SK-N-SH (cell line): Measurements from ENCODE around the gene ZNF532. TPM values are rescaled to one million over a fixed set of nuclear protein-coding genes. Genes with fewer than 3 reads are reported as not detected.

ENCODE experiments used
- CTCF ChIA-PET: fragments of 300-600, 350-600 bp; formaldehyde crosslinking; extraction: SDS; loops from one replicate; lab custom pipeline; 2021; lab: Yijun Ruan, JAX
- POLR2A ChIA-PET: fragments of 350-600 bp; sonication (Branson Sonifier 250); formaldehyde crosslinking; extraction: SDS; loops from one replicate; lab custom pipeline; 2020; ENCODE audit warnings: antibody characterized with exemption, inconsistent platforms; lab: Yijun Ruan, JAX
- DNase-seq: peaks from one replicate; pipeline ENCODE4 v3.0.0; 2012
- H2AFZ ChIP-seq: fragments of 200-600 bp; sonication (generic); 2 replicates; pipeline ENCODE4 v1.8.1; 2016; ENCODE audit warnings: antibody characterized with exemption, mild to moderate bottlenecking, low read depth
- H3F3A ChIP-seq: fragments of 200-600 bp; sonication (generic); replicated peaks from 2 replicates; pipeline ENCODE3; 2016; ENCODE audit warnings: antibody characterized with exemption, mild to moderate bottlenecking; ENCODE audit not compliant: insufficient read depth
- H3K27ac ChIP-seq, 2 experiments: fragments of 200-500 bp in 1 of 2; fragments of 200-600 bp in 1 of 2; sonication (Bioruptor generic) in 1 of 2; sonication (generic), shearing (Covaris generic) in 1 of 2; 2 replicates each; pipeline versions ENCODE4 v1.5.1 to v1.6.1; 2014 to 2016; ENCODE audit warnings: low read depth in 2 of 2, inconsistent platforms in 1 of 2, low read length in 1 of 2, mild to moderate bottlenecking in 1 of 2, mixed read lengths in 1 of 2
- H3K27me3 ChIP-seq: fragments of 200-600 bp; sonication (generic), shearing (Covaris generic); 2 replicates; pipeline ENCODE4 v1.6.1; 2016; ENCODE audit warnings: mixed run types; ENCODE audit not compliant: insufficient read depth
- H3K36me3 ChIP-seq, 2 experiments: fragments of 200-500 bp in 1 of 2; fragments of 200-600 bp in 1 of 2; sonication (Bioruptor generic) in 1 of 2; sonication (generic) in 1 of 2; replicated peaks in 1 of 2; 2 replicates each; pipeline versions ENCODE3 to v1.5.1; 2014 to 2016; ENCODE audit warnings: low read length in 1 of 2, mild to moderate bottlenecking in 1 of 2; ENCODE audit not compliant: insufficient read depth in 2 of 2, control insufficient read depth in 1 of 2
- H3K4me1 ChIP-seq, 2 experiments: fragments of 200-500 bp in 1 of 2; fragments of 200-600 bp in 1 of 2; sonication (Bioruptor generic) in 1 of 2; sonication (generic), shearing (Covaris generic) in 1 of 2; 2 replicates each; pipeline versions ENCODE4 v1.5.1 to v1.6.1; 2014 to 2016; ENCODE audit warnings: low read depth in 1 of 2, low read length in 1 of 2, mixed run types in 1 of 2; ENCODE audit not compliant: insufficient read depth in 2 of 2, control insufficient read depth in 1 of 2
- H3K4me2 ChIP-seq: fragments of 200-600 bp; sonication (generic), shearing (Covaris generic); 2 replicates; pipeline ENCODE4 v1.6.1; 2017; ENCODE audit warnings: mixed run types
- H3K4me3 ChIP-seq, 2 experiments: fragments of 200-500 bp in 1 of 2; fragments of 200-600 bp in 1 of 2; sonication (Bioruptor generic) in 1 of 2; sonication (generic), shearing (Covaris generic) in 1 of 2; 2 replicates each; pipeline versions ENCODE4 v1.5.1 to v1.8.1; 2014 to 2016; ENCODE audit warnings: low read depth in 2 of 2, inconsistent platforms in 1 of 2, low read length in 1 of 2, mild to moderate bottlenecking in 1 of 2, mixed read lengths in 1 of 2, moderate library complexity in 1 of 2
- H3K79me2 ChIP-seq: fragments of 200-600 bp; sonication (generic); 2 replicates; pipeline ENCODE4 v1.8.1; 2017; ENCODE audit warnings: mild to moderate bottlenecking; ENCODE audit not compliant: insufficient read depth
- H3K9ac ChIP-seq: fragments of 200-600 bp; sonication (generic); 2 replicates; pipeline ENCODE4 v1.6.1; 2017; ENCODE audit warnings: mixed run types
- H3K9me2 ChIP-seq: fragments of 200-600 bp; sonication (generic); 2 replicates; pipeline ENCODE4 v1.6.1; 2017; ENCODE audit warnings: mixed run types
- H3K9me3 ChIP-seq: fragments of 200-600 bp; sonication (generic); 2 replicates; pipeline ENCODE4 v1.6.1; 2017; ENCODE audit warnings: mixed run types, mild to moderate bottlenecking, moderate library complexity
- H4K20me1 ChIP-seq: fragments of 200-600 bp; sonication (generic); 2 replicates; pipeline ENCODE4 v1.6.1; 2017; ENCODE audit warnings: mild to moderate bottlenecking, mixed run types; ENCODE audit not compliant: insufficient read depth
- CHD2 ChIP-seq: fragments of 150-350 bp; IDR thresholded peaks from 2 replicates; pipeline ENCODE4 v1.6.1; 2018; ENCODE audit warnings: low read length; ENCODE audit not compliant: partially characterized antibody
- ELF1 ChIP-seq: IDR thresholded peaks from 2 replicates; pipeline ENCODE4 v1.4.0; 2012
- EP300 ChIP-seq, 2 experiments: IDR thresholded peaks; 2 replicates each; pipeline versions ENCODE4 v1.4.0 to v1.6.1; 2012; ENCODE audit warnings: borderline replicate concordance in 1 of 2, low read depth in 1 of 2, low read length in 1 of 2
- FOSL2 ChIP-seq: IDR thresholded peaks from 2 replicates; pipeline ENCODE4 v1.4.0; 2012; ENCODE audit warnings: low read depth, mild to moderate bottlenecking, moderate library complexity, borderline replicate concordance
- FOXJ3 ChIP-seq: sonication (generic); formaldehyde crosslinking; IDR thresholded peaks from 2 replicates; pipeline ENCODE4 v1.5.1; 2020; ENCODE audit warnings: mild to moderate bottlenecking, missing genetic modification reagents
- GABPA ChIP-seq: IDR thresholded peaks from 2 replicates; pipeline ENCODE4 v1.4.0; 2012; ENCODE audit warnings: low read depth, mild to moderate bottlenecking
- GATA2 ChIP-seq: sonication (generic); formaldehyde crosslinking; IDR thresholded peaks from 2 replicates; pipeline ENCODE4 v1.5.0; 2020; ENCODE audit warnings: mild to moderate bottlenecking, missing genetic modification reagents
- NFIC ChIP-seq: IDR thresholded peaks from 2 replicates; pipeline ENCODE4 v1.4.0; 2012; ENCODE audit warnings: borderline replicate concordance
- POLR2AphosphoS5 ChIP-seq: IDR thresholded peaks from 2 replicates; pipeline ENCODE4 v1.6.1; 2012; ENCODE audit warnings: low read depth, low read length
- RAD21 ChIP-seq: IDR thresholded peaks from 2 replicates; pipeline ENCODE4 v1.6.1; 2012; ENCODE audit warnings: mild to moderate bottlenecking, low read length
- RCOR1 ChIP-seq: fragments of 150-350 bp; IDR thresholded peaks from 2 replicates; pipeline ENCODE4 v1.6.1; 2017; ENCODE audit warnings: antibody characterized with exemption, low read length
- RFX5 ChIP-seq: IDR thresholded peaks from 2 replicates; pipeline ENCODE4 v1.6.1; 2012; ENCODE audit warnings: mild to moderate bottlenecking, improper control_type of control experiment, low read length
- RXRA ChIP-seq: IDR thresholded peaks from 2 replicates; pipeline ENCODE4 v1.4.0; 2012; ENCODE audit warnings: low read depth, mild to moderate bottlenecking, borderline replicate concordance
- SIN3A ChIP-seq: IDR thresholded peaks from 2 replicates; pipeline ENCODE4 v1.6.1; 2012; ENCODE audit warnings: low read depth, mild to moderate bottlenecking, low read length, moderate library complexity, borderline replicate concordance
- SMC3 ChIP-seq: IDR thresholded peaks from 2 replicates; pipeline ENCODE4 v1.6.1; 2012; ENCODE audit warnings: low read depth, low read length, improper control_type of control experiment
- TAF1 ChIP-seq: IDR thresholded peaks from 2 replicates; pipeline ENCODE4 v1.6.1; 2012; ENCODE audit warnings: low read depth, mild to moderate bottlenecking, low read length, moderate library complexity, borderline replicate concordance
- TCF12 ChIP-seq: IDR thresholded peaks from 2 replicates; pipeline ENCODE4 v1.4.0; 2012
- YY1 ChIP-seq: IDR thresholded peaks from 2 replicates; pipeline ENCODE4 v1.4.0; 2012; ENCODE audit warnings: low read depth, mild to moderate bottlenecking
- WGBS: methylation state at CpG from one replicate; pipeline ENCODE4 v1.1.6; 2017; ENCODE audit warnings: low lambda C conversion rate; 5-methylcytosine and 5-hydroxymethylcytosine counted together
- polyA plus RNA-seq, 3 experiments: library from polyadenylated mRNA; depleted of rRNA; stranded (reverse); fragments of >200 nt; gene quantifications; 2 replicates each; pipeline ENCODE4 v1.2.3, GENCODE V29; 2012
- TF ChIP-seq, protein P1 (sequence below): IDR thresholded peaks from 2 replicates; pipeline ENCODE4 v1.6.1; 2012; ENCODE audit warnings: mild to moderate bottlenecking, low read depth, low read length, moderate library complexity
- TF ChIP-seq, protein P2 (sequence below): IDR thresholded peaks from 2 replicates; pipeline ENCODE4; 2012

ZNF532 gene
- polyA plus RNA-seq, 1 of the 3 experiments (the other 2 are of a cell fraction): 34.7 TPM

DNA sequence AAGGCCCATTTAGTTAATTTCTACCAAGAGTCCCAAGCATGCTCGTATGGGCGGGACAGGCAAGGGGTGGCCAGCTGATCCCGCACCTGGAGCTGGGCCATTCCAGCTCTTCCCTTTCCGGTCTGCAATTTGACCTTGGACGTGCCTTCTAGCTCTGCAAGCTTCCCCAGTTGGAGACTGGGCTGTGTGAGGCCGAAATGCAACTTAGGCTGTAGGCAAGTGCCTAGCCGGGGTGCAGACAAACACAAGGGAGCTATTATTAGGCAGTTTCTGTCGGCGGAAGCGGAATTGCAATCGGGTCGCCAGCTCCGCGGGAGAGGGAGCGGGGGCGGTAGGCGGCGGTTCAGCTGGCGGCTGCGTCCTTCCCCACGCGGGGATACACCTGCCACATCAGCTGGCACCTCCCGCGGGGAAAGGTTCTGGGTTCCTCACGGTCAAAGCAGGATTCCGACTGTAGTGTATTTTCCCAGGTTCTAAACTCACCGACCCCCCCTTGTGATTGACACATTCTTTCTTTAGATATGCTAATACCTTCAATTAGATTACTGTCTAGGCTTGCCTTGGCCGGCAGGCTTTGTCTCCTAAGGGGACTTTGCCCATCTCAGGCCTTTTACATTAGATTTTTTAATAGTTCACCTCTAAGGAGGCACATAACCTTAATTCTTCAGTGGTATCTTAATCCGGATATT, 17.1 kb upstream of the ZNF532 start:
- TF ChIP-seq FOSL2 (no peak), RCOR1 (no peak), RXRA (no peak), TAF1 (no peak), ELF1 (no peak), GABPA (no peak), EP300 (IDR thresholded peaks at IDR 0.05; ENCODE audit: borderline replicate concordance in 1 of 2, low read depth in 1 of 2, low read length in 1 of 2) (no peak), SMC3 (no peak)
- no peak overlapping the region for H2AFZ ChIP-seq
- H3K27me3 ChIP-seq: no peaks in the 10 kb centered on the region
- no peak overlapping the region for H3K4me3 ChIP-seq
- no peaks in the 10 kb centered on the region for H3K9me3 ChIP-seq
- no peaks in the 10 kb centered on the region for H3F3A ChIP-seq
- H3K79me2 ChIP-seq: no peaks in the 10 kb centered on the region
- ChIA-PET POLR2A (no interaction called here), CTCF (no interaction called here)
- peaks cover 0 to 5% of the 10 kb centered on the region in 2 experiments; a peak in 1 of 4 replicates for H3K4me1 ChIP-seq
- no peak overlapping the region for H3K9ac ChIP-seq
- WGBS: 96% methylated on average over 29 of the region's 29 CpGs
- no peaks in the 10 kb centered on the region for H4K20me1 ChIP-seq
- no peaks in the 10 kb centered on the region for H3K36me3 ChIP-seq
- H3K9me2 ChIP-seq: no peaks in the 10 kb centered on the region
- H3K4me2 ChIP-seq: no peak overlapping the region
- H3K27ac ChIP-seq: no peak overlapping the region
- no peak for DNase-seq

DNA sequence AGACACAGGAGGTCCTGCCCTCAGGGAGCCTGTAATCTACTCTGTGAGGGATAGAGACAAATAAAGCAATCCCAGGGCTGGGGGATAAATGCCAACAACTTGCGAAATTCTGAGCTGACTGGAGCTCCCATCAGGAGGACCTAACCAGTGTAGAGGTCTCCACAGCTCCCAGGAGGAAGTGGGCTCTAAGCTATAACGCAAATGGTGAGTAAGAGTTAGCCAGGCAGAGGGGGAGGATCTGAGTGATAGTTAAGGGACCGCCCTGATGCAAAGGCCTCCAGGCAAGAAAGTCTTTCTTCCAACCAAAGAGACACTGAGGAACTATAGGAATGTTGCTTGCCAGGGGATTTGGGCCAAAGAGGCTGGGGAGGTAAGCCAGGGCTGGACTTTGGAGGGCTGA, 16.0 kb upstream of the ZNF532 start:
- 95% methylated on average over 3 of the region's 3 CpGs for WGBS
- H3F3A ChIP-seq: no peaks in the 10 kb centered on the region

More for the DNA sequence above, 16.0 kb upstream of the ZNF532 start:
- POLR2A ChIA-PET: no interaction called here
- Histone ChIP-seq H3K27me3 (no peaks in the 10 kb centered on the region), H3K4me2 (no peak overlapping the region), H3K9me2 (no peaks in the 10 kb centered on the region), H3K27ac (no peak overlapping the region), H4K20me1 (no peaks in the 10 kb centered on the region), H3K4me1 (peaks cover 0 to 5% of the 10 kb centered on the region in 2 experiments; a peak in 1 of 4 replicates), H2AFZ (no peak overlapping the region), H3K4me3 (no peak overlapping the region), H3K79me2 (no peaks in the 10 kb centered on the region), H3K9ac (no peak overlapping the region), H3K9me3 (no peaks in the 10 kb centered on the region)
- no peak for DNase-seq
- CTCF ChIA-PET: no interaction called here
- TF ChIP-seq SMC3 (no peak), RAD21 (no peak), GATA2 (no peak), GABPA (no peak), RCOR1 (no peak), YY1 (no peak), SIN3A (no peak), RXRA (no peak), TCF12 (no peak), ELF1 (no peak), TAF1 (no peak), NFIC (no peak), CHD2 (no peak), FOXJ3 (CRISPR knock-in tag) (no peak), POLR2AphosphoS5 (no peak), FOSL2 (no peak), RFX5 (no peak)
- TF ChIP-seq, protein P1, sequence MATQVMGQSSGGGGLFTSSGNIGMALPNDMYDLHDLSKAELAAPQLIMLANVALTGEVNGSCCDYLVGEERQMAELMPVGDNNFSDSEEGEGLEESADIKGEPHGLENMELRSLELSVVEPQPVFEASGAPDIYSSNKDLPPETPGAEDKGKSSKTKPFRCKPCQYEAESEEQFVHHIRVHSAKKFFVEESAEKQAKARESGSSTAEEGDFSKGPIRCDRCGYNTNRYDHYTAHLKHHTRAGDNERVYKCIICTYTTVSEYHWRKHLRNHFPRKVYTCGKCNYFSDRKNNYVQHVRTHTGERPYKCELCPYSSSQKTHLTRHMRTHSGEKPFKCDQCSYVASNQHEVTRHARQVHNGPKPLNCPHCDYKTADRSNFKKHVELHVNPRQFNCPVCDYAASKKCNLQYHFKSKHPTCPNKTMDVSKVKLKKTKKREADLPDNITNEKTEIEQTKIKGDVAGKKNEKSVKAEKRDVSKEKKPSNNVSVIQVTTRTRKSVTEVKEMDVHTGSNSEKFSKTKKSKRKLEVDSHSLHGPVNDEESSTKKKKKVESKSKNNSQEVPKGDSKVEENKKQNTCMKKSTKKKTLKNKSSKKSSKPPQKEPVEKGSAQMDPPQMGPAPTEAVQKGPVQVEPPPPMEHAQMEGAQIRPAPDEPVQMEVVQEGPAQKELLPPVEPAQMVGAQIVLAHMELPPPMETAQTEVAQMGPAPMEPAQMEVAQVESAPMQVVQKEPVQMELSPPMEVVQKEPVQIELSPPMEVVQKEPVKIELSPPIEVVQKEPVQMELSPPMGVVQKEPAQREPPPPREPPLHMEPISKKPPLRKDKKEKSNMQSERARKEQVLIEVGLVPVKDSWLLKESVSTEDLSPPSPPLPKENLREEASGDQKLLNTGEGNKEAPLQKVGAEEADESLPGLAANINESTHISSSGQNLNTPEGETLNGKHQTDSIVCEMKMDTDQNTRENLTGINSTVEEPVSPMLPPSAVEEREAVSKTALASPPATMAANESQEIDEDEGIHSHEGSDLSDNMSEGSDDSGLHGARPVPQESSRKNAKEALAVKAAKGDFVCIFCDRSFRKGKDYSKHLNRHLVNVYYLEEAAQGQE: no peak
- TF ChIP-seq, protein P2, sequence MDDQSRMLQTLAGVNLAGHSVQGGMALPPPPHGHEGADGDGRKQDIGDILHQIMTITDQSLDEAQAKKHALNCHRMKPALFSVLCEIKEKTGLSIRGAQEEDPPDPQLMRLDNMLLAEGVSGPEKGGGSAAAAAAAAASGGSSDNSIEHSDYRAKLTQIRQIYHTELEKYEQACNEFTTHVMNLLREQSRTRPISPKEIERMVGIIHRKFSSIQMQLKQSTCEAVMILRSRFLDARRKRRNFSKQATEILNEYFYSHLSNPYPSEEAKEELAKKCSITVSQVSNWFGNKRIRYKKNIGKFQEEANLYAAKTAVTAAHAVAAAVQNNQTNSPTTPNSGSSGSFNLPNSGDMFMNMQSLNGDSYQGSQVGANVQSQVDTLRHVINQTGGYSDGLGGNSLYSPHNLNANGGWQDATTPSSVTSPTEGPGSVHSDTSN: no peak
- TF ChIP-seq, all 33 proteins: peak for 0
- H3K36me3 ChIP-seq: no peaks in the 10 kb centered on the region
